Right kidney (tissue), 1 donor: ENCODE measurements around the gene MYO18A.
"Not testable (repeated sequence)": the region's sequence is repeated elsewhere in the genome, so short reads cannot be mapped to it uniquely, and the experiment has no call there.

ENCODE experiments used
- DNase-seq: peaks from one replicate; pipeline ENCODE4 v3.0.0-alpha.2; 2016

The MYO18A gene

DNA sequence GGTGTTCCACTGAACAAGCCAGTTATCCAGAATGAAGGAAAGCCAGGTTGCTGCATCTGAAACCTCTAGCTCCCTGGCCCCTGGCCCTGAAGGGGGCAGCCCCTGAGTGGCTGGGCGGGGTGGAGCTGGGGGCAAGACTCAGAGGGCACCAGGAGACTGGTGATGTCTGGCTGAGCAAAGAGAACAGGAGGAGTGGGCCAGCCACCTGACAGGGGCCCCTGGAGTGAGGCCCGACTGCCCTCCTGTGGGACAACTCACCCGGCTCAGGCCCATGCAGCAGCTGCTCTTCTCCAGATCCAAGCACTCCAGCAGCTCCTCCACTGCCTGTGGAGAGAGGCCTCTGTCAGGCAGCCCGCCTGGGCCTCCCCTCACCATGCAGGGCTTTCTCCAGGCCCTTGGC lies 76.9 kb downstream of the MYO18A start:
- no peak for DNase-seq

DNA sequence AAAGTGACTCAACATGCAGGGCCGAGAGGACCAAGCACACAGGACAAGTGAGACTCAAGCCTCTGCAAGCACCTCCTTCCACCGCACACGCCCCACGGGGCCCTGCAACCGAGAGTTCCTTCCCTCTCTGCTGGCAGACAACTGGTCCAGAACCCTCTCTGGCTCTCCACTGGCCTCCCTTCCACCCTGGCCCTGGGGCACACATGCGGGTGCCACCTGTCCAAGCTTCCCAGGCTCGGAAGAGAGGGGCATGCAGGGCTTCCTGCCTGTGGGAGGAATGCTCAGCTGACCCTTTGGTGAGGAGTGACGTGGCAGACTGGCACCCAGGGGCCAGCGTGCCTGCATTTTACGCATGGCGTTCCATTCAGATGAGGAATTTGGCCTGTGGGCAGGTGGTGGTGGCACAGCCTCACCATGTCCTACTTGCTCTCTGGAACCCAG lies 77.4 kb downstream of the MYO18A start:
- no peak for DNase-seq

DNA sequence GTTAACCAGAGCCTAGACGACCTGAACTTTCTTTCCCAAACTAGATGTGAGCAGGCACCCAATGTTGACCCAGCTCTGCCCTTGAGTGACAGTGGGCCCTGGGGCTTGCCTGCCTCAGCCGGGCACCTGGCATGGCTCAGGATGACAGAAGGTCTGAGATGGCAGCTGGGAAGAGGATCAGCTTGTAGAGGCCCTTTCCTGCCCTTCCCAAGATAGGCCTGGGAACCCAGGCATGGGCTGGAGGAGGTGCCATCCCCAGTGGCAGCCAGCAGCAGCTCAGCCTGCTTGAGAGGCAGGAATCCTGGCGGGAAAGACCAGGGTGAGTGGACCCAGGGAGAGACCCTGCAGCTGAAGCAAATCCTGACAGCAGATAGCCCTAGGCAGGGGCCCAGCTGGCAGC lies 78.2 kb downstream of the MYO18A start:
- no peak for DNase-seq

DNA sequence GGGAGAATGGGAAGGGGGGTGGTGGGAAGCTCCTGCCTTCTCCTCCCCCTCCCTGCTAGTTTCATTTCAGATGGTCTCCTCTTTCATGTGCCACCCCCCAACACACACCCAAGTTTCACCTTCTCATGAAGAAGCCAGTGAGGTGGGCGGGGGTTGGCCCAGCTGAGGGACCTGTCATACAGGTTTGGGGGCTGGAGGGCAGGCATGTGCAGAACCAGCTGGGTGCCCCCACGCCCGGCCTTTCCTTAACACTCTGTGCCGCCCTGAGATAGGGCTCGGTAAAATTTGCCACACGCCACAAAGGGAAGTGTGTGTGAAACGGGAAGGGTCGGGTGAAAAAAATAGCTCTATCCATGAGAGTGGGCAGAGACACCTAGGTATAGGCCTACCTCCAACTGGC lies 79.9 kb downstream of the MYO18A start:
- DNase-seq: no peak

DNA sequence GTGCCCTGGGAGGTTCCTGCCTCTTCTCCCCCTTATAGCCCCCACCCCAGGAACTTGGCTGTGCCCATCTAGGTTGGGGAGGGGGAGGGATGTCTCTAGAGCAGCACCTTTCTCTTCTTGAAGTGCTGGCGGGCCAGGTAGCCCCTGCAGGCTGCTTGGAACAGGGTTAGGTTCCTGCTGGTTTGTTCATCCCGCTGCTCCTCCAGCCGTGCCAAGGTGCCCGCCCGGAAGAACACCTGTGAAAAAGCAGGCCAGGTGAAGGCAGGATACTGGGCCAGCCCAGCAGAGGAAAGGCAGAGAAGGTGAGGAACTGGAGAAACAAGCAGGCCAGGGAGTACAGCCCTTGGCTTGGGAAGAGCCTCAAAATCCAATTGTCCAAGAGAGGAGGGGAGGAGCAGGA lies 80.7 kb downstream of the MYO18A start:
- no peak for DNase-seq

DNA sequence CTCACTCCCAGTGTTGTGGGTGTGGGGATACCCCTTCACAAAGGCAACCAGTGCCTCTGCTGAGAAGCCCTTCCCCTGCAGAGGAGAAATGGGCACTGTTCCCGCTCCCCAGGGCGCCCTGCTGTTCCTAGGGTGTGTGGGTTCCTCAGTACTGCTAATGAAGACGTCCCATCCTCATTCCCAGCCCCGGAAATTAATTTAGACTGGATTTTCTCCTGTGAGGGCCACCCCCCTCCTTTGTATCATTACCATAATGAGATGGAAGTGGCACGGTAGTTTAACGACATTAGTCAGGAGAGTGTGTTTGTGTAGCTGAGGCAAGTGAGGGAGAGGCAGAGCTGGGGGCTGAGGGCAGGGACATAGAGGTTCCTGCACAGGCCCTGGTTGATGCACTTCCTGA lies 84.1 kb downstream of the MYO18A start:
- DNase-seq: no peak

DNA sequence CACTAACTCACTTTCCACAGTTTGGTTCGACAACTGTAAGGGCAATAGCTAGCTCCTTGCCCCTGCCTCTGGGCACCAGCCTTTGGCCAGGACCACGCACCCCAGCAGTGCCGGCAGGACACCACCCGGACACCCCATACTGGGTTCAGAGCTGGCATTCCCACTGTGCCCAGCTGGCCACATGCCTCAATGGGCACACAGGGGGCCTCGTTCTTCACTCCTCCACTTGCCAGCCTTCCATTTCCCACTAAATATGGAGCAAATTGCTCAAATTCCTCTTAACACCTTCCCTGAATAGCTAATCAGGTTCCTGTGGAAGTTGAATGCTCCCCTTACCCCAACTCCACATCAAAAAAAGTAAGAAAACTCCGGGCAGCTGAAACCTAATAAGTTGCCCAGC lies 84.8 kb downstream of the MYO18A start:
- no peak for DNase-seq

DNA sequence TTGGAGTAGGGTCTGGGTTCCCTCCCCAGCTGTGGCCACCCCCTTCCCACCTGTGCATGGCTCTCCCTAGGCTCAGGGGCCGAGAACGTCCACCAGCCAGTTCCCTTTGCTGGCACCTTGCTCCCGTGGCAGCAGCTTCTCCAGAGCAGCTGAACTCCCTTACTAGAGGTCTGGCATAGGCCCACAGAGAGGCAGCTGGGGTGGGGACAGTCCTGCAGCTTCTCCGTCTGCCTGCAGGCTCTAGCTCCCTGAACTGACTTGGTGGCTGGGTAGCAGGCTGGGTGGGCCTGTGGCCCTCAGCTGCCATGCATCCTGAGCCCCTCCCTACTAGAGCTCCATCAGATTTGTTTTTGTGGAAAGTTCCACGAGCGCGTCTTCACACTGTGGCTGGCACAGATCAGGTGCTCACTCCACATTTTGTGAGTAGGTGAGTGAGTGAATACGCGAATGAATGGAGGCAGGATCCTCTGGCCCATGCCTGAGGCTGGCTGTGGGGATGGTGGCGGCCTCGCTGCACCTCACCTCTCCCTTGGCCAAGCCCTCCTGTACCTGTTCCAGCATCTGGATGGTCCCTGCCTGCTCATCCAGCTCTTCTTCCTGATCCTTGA lies 86.0 kb downstream of the MYO18A start:
- DNase-seq: no peak

DNA sequence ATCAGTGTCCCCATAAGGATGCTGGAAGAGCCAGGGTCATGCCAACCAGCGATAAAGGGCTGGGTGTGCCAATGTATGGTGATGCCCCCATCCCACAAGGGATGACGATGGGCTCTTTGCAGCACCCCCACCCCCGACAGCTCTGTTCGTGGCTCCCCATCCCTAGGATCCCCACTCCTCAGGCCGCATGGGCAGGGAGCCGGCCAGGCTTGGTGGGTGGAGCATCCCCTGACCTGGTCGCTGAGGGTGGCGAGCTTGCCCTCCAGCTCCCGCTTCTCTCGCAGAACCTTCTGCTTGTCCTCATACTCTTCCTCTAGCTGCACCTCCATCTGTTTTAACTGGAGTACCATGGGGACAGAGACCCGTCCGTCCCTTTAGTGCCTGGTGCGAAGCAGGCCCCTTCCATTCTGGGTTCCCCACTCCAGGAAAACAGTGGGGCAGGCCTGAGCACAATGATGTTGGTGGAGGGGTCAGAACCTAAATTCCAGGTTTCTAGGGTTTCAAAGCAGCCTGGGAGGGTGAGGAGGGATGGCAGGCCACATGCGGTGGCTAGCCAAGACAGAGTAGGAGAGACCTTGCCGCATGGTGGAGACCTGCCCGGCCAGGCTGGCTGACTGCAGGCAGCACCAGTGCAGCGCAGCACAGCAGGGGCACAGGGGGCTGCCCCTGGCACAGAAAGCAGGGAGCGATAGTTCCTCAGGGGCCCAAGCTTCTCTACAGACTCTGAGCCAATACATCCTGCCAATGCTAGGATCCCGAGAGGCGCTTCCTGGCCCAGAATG lies 86.9 kb downstream of the MYO18A start:
- DNase-seq: no peak

DNA sequence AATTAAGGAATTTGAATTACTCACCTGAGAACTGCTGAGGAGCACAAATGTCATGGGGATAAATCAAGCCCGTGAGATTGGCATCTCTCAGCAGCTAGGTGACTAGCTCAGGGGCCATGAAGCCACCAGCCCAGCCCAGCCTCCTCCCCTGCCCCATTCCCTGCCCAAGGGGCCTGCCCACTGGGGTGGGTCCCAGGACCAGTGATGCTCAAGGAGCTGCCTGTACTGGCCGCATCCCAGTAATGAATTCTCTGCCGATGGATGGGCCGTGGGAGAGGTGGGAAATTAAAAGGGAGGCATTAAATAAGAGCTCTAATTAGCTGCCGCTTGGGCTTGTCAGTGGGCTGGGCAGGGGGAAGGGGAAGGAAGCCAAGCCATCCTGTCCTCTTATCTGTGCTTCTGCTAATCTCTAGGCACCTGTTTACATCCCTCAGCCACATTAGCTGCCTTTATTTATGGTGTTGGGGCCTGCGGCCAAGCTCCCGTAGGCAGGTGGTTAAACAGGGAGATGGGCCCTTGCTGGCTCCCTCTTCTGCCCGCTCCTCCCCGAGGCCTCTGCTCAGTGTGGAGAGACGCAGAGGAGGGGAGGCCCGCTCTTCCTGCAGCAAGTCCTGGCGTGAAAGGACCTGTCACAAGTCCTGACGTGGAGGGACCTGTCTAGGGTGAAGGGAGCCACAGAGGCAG lies 88.5 kb downstream of the MYO18A start:
- no peak for DNase-seq

DNA sequence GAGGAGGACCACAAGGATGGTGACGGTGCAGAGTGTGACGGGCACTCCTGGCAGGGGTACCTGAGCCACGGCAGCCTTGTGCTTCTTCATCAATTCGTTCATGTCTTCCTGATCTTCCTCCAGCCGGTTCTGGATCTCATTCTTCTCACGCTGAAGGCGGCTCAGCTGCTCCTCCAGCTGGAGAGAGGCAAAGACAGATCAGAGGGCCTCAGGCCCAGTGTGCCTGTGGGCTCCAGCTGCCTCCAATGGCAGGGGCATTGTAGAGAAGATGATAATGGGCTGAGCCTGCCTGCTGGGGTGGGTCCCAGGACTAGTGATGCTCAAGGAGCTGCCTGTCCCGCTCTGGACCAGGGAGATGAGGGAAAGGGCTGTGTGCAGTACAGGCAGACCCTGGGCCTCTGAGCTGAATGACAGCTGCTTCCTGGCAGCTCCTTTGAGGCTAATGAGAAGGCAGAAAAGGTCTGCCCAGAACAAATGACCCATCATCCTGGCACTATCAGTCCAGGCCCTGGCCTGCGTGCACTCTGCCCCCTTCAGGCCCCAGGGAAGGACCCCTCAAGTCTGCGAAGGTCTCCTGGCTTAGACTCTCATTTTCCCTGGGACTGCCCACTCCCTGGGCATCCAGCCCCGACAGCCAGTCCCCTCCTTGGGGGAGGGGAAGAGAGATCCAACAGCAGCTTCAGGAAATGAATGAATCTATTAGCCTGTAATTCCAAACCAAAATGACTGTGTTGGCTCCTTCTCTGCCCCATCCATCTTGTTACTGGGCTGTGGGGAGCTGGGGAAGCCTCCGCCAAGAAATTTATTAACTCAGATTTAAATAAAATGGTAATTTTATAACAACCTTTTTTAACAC lies 89.2 kb downstream of the MYO18A start:
- DNase-seq: no peak

DNA sequence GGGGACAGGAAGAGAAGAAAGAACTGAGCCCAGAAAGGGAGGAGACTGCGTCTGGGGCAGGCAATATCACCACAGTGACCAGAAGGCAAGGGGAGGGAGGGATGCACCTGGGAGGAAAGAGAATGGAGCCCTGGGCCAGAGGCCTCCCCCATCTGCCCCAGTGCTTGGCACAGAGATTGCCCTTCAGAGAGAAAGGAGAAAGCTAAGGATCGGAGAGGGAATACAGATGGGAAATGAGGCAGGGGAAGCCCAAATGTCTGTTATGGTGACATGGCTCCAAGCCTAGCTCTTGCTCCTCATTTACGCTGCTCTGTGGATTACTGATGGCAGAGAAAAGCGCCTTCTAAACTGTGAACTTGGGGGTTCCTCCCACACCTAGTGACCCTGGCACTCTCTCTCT lies 90.1 kb downstream of the MYO18A start:
- DNase-seq: no peak

DNA sequence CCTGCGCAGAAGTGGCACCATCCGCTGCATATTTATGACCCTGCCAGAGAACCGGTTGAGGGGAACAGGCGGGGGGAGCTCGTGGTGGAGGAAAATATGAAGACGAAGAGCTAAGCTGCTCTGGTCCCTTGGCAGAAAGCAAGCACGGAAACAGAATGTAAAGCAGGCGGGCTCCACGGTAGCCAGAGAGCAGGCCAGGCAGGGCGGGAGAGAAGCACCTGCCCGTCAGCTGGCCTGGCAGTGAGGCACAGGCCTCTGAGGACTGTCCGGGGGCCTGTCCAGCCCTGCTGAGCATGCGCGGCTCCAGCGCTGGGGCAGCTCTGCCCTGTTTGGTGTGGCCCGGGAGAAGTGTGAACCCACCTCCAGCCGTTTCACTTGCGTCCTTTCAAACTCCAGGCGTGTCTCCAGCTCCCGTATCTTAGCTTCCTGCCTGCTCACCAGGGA lies 90.6 kb downstream of the MYO18A start:
- peak; percentile 61 for DNase-seq

DNA sequence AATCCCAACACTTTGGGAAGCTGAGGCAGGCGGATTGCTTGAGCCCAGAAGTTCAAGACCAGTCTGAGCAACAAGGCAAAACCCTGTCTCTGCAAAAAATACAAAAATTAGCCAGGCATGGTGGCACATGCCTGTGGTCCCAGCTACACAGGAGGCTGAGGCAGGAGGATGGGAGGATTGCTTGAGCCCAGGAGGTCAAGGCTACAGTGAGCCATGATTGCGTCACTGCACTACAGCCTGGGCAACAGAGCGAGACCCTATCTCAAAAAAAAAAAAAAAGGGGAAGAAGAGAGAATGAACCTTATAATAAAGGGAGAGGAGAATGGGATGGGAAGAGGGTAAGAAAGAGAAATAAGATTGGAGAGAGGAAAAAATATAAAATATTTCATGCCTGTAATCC lies 91.4 kb downstream of the MYO18A start:
- not testable (repeated sequence) for DNase-seq

DNA sequence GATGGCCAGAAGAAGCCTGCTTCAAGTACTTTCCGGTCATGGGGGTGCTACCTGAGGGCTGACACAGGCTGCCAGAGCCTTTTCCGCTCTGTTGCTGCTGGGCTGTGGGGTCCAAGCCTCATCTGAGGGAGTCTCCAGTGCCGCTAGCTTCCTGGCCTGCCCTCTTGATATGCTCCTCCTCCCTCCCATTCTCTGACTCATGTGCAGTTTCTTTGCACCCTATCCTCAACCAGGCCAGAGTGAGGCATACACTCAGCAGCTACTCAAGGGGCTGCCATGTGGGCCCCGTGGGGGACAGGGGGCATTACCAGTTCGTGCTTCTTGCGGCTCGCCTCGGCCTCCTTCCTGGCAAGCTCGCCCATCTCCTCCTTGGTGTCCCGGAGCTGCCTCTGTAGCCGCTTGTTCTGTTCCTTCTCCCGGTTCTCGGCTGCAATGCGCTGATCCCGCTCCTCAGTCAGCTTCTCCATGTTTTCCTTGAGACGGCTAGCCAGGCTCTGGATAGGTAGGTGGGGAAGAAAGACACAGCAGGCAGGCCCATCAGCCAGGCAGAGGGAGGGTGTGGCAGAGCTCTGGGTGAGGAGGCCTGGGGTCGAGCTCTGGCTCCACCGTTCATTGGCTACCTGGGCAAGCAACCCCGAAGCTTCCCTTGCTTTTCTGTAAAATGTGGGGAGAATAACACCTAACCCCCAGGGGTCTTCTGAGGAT lies 93.4 kb downstream of the MYO18A start:
- no peak for DNase-seq

DNA sequence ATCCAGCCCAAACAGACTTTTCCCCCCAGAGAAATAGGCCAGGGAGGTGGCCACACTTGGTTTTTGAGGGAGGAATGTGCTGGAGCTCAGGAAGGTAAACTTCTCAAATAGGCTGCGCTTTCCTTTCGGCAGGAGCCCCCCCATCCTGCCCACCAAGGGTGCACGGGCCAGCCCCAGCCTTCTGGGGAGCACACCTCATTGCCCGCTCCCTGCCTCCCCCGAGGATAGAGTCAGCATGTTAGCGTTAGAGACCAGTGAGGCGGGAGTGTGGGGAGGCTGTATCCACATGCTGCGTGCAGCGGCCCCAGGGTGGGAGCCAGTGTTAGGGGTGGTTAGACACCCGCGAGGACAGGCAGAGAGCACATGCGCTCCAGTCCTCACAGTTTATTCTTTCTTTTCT lies 95.0 kb downstream of the MYO18A start:
- DNase-seq: no peak

DNA sequence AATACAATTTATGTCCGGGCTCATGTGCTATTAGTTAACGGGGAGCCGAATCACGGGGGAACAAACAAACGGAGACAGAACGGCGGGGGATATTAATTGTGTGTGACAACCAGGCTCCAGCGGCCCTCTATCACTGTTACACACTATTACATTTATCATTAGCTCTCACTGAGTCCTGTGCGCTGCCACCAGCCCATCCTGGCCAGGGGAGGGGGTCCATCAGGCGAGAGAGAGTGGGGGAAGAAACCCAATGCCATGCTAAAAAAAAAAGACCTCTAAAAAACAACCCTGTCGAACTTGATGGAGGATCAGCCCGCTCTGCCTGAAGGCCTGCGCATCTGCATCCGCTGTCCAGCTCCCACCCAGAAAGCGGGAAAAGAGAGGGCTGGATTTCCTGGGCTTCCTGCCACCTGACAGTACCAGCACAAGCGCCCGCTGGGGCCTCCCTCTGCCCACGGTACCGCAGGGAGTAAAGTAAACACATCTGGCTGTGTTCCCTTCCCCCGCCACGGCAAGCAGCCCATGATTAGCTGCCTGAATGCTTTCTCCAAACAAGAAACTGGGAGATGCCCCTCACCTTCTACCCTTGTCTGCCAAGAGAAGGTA lies 95.6 kb downstream of the MYO18A start:
- DNase-seq: peak; percentile 74

DNA sequence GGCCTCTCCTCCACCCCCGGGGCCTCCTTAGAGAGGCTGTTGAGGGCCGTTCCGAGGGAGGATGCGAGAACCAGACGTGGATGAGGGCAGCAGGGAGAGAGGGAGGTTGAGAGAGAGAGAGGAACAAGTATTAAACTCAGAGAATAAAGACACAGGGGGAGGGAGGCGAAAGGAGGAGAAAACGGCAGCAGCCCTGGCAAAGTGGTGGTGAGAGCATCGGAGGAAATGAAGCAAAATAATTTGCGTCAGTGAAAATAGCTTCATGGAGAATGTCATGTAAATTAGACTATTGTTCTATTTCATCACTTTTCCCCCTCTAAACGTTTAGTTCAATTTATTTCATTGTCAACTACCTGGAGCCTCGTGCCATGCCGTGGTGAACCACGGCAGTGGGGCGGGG lies 99.2 kb downstream of the MYO18A start:
- DNase-seq: no peak

DNA sequence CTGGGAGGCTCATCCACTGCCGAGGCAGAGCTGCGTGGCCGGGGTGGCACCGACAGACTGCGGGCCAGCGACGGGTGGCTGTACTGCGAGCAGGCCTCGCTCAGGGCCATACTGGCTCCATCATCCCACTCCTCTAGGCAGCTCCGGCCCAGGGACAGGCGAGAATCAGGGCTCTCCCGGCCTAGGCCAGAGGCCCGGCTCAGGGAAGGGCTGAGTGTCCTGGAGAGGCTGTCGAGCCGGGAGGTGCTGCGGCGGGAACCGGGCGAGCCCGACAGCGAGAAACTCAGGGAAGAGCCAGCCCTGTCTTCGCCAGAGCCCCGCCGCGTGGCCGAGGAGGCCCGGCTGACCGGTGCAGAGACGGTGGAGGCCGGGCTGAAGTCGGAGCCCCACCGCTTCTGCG lies 99.9 kb downstream of the MYO18A start:
- no peak for DNase-seq

DNA sequence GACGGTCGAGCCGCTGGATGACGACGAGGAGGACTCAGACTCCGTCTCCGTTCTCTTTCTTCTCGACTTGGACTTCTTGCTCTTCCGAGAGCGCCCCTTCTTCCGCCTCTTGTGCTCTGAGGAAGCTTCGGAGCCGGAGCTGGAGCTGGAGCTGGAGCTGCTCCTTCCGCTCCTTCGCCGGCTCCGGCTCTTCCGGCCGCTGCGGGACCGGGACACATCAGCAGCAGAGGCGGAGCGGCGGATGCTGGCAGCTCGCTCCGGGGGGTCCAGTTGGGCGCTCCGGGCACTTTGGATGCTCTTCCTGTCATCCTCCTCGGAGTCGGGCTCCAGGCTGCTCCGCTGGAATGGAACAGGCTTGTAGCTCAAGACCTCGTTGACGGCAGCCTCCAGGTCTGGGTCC lies 100.3 kb downstream of the MYO18A start:
- no peak for DNase-seq

DNA sequence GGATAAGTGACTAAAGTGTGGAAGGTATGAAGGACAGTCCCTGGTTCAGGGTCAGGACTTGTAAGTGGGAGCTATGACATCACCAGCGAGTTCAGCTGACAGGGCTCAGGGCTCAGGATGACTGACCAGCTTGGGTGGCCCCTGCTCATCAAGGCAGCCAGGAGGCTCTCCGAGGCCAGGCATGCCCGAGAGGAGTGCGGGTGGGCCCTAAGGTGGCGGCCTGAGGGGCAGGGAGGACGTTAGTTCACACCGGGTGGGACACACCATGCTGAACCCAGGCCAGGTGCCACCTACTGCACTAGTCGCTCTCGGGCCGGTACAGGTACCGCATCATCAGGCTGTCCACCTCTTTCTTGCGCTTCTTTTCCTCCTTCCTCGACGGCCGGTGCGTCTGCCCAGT lies 100.8 kb downstream of the MYO18A start:
- no peak for DNase-seq
